Keratinocyte (primary cell): Measurements from ENCODE around the gene TMEM259. TPM values are rescaled to one million over a fixed set of nuclear protein-coding genes. Genes with fewer than 3 reads are reported as not detected.

Source experiments
- DNase-seq: peaks from one replicate; pipeline ENCODE4 v3.0.0-alpha.2; 2011; ENCODE audit warnings: low read depth, missing footprints, low spot score
- FAIRE-seq: peaks from 2 replicates; lab custom pipeline; 2011; peaks lifted over from hg19 to GRCh38; lab: Jason Lieb, UNC
- H2AFZ ChIP-seq: 2 replicates; pipeline ENCODE4 v1.6.0; 2012; ENCODE audit warnings: low read length, control low read depth, inconsistent platforms; ENCODE audit not compliant: control insufficient read depth
- H3K27ac ChIP-seq: 2 replicates; pipeline ENCODE4 v1.5.1; 2011; ENCODE audit warnings: low read length; ENCODE audit not compliant: control insufficient read depth, insufficient read depth
- H3K27me3 ChIP-seq: 3 replicates; pipeline ENCODE4 v1.6.0; 2011; ENCODE audit warnings: low read length; ENCODE audit not compliant: control insufficient read depth, insufficient read depth; ENCODE audit errors: extremely low read depth
- H3K36me3 ChIP-seq, 2 experiments: 2 replicates in 1 of 2; 3 replicates in 1 of 2; pipeline ENCODE4 v1.5.1; 2011; ENCODE audit warnings: low read length in 2 of 2, mild to moderate bottlenecking in 1 of 2; ENCODE audit not compliant: control insufficient read depth in 2 of 2, insufficient read depth in 2 of 2; ENCODE audit errors: extremely low read depth in 1 of 2
- H3K4me1 ChIP-seq: 3 replicates; pipeline ENCODE4 v1.5.1; 2011; ENCODE audit warnings: low read length; ENCODE audit not compliant: control insufficient read depth, insufficient read depth; ENCODE audit errors: extremely low read depth
- H3K4me2 ChIP-seq: 3 replicates; pipeline ENCODE4 v1.6.0; 2011; ENCODE audit warnings: low read depth, low read length; ENCODE audit not compliant: control insufficient read depth, insufficient read depth; ENCODE audit errors: extremely low read depth
- H3K4me3 ChIP-seq, 3 experiments: fragments of 200-600 bp in 1 of 3; sonication (generic) in 1 of 3; 2 replicates in 2 of 3; 3 replicates in 1 of 3; pipeline ENCODE4 v1.5.1; 2011 to 2016; ENCODE audit warnings: low read length in 3 of 3, mild to moderate bottlenecking in 3 of 3, control low read depth in 2 of 3, inconsistent platforms in 1 of 3, low read depth in 1 of 3, mixed read lengths in 1 of 3, mixed run types in 1 of 3, moderate library complexity in 1 of 3; ENCODE audit not compliant: control insufficient read depth in 2 of 3, insufficient read depth in 2 of 3; ENCODE audit errors: extremely low read depth in 1 of 3
- H3K79me2 ChIP-seq: 2 replicates; pipeline ENCODE4 v1.6.0; 2012; ENCODE audit warnings: low read length; ENCODE audit not compliant: control insufficient read depth, insufficient read depth
- H3K9ac ChIP-seq: 3 replicates; pipeline ENCODE4 v1.6.0; 2011; ENCODE audit warnings: low read length; ENCODE audit not compliant: control insufficient read depth, insufficient read depth; ENCODE audit errors: extremely low read depth
- H3K9me1 ChIP-seq: 3 replicates; pipeline ENCODE4 v1.6.0; 2011; ENCODE audit warnings: low read length; ENCODE audit not compliant: control insufficient read depth, insufficient read depth; ENCODE audit errors: extremely low read depth
- H3K9me3 ChIP-seq: 2 replicates; pipeline ENCODE4 v1.5.1; 2012; ENCODE audit warnings: low read depth, low read length; ENCODE audit not compliant: control insufficient read depth
- H4K20me1 ChIP-seq: 3 replicates; pipeline ENCODE4 v1.6.0; 2011; ENCODE audit warnings: low read length; ENCODE audit not compliant: control insufficient read depth, insufficient read depth; ENCODE audit errors: extremely low read depth
- CTCF ChIP-seq, 3 experiments: IDR thresholded peaks in 1 of 3; conservative IDR thresholded peaks in 1 of 3; optimal IDR thresholded peaks in 1 of 3; 2 replicates in 2 of 3; 3 replicates in 1 of 3; pipeline versions ENCODE3 to v1.5.1; 2011; ENCODE audit warnings: low read length in 3 of 3, mild to moderate bottlenecking in 3 of 3, moderate library complexity in 2 of 3, control low read depth in 1 of 3, inconsistent platforms in 1 of 3; ENCODE audit not compliant: insufficient read depth in 2 of 3; ENCODE audit errors: extremely low read depth in 1 of 3
- EZH2 ChIP-seq: IDR thresholded peaks from one replicate; pipeline ENCODE4 v1.6.1; 2012; ENCODE audit warnings: inconsistent platforms, mild to moderate bottlenecking, low read length, moderate library complexity
- dilution Hi-C: fragments of 300-500 bp; cut with MboI; formaldehyde crosslinking; loops from one replicate; pipeline ENCODE4 v1.7.0; 2020; ENCODE audit warnings: low sequenced_read_pairs; ENCODE audit not compliant: extremely low pct_ligation_motif_present
- polyA plus RNA-seq, 5 experiments: library from polyadenylated mRNA; depleted of rRNA in 3 of 5; stranded (reverse) in 3 of 5; stranded (forward) in 1 of 5; unstranded in 1 of 5; fragments of >200 nt; gene quantifications; 1 replicate in 1 of 5; 2 replicates in 3 of 5; 3 replicates in 1 of 5; pipeline versions ENCODE4 v1.2.1 to v1.2.3, GENCODE V29; 2011 to 2012; ENCODE audit warnings: missing spikeins in 2 of 5, low read depth in 1 of 5, low replicate concordance in 1 of 5

TMEM259 gene
- polyA plus RNA-seq, 1 donor (not counting 4 experiments of a cell fraction or from before 2014, with no cell fraction given) = 61.5 TPM

GRCh38 chr19:962683-963400, 58.1 kb downstream of the TMEM259 start:
- Histone ChIP-seq H3K9me3 (peaks cover 2% of the 10 kb centered on the region), H3K36me3 (peaks cover 3 to 11% of the 10 kb centered on the region in 2 experiments), H2AFZ (no peak overlapping the region), H3K27me3 (no peaks in the 10 kb centered on the region), H3K27ac (no peak overlapping the region), H4K20me1 (no peaks in the 10 kb centered on the region), H3K9me1 (no peaks in the 10 kb centered on the region), H3K4me1 (peaks cover 5% of the 10 kb centered on the region), H3K9ac (no peak overlapping the region), H3K79me2 (no peaks in the 10 kb centered on the region), H3K4me2 (no peak overlapping the region), H3K4me3 (no peak overlapping the region)
- DNase-seq (no peak), FAIRE-seq (no peak)
- dilution Hi-C loops = no loop called here
- TF ChIP-seq EZH2 (no peak), CTCF (optimal IDR thresholded peaks at IDR 0.05 in 1 of 3, IDR thresholded peaks at IDR 0.05 in 1 of 3, conservative IDR thresholded peaks at IDR 0.05 in 1 of 3; ENCODE audit: extremely low read depth in 1 of 3, insufficient read depth in 2 of 3, low read length in 3 of 3) (no peak)

DNA sequence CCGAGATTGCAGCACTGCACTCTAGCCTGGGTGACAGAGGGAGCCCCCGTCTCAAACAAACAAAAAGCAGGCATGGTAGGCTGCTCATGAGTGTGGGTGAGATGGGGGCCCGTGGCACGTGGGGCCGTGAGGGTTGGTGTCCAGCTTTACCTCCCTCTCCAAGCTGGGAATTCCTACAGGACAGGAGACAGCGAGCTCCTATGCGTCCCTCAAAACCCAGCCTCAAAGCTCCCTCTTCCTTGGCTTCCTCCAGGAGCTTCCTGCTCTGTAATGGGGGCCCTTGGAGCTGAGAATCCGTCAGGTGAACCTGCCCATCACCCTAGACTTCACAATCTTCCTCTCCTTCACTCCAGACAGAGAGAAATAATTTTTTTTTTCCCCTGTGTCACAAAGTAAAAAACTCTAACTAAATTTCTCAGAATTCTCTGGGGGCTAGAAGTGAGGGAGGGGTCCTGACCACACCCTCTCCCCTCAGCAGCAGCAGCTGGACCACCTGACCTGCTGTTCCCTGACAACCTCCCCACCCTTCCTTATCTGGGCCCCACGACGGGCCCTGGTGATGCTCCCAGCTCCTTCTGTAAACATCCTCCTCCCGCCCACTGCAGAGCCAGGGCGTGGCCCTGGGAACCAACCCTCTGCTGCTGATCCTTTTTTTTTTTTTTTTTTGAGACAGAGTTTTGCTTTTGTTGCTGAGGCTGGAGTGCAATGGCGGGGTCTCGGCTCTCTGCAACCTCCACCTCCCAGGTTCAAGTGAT, 58.9 kb downstream of the TMEM259 start:
- no peak overlapping the region for H3K4me2 ChIP-seq
- no peaks in the 10 kb centered on the region for H3K9me1 ChIP-seq
- H4K20me1 ChIP-seq = no peaks in the 10 kb centered on the region
- no peak for FAIRE-seq
- H3K4me1 ChIP-seq = peaks cover 5% of the 10 kb centered on the region
- H3K4me3 ChIP-seq = no peak overlapping the region
- H3K79me2 ChIP-seq = no peaks in the 10 kb centered on the region
- peaks cover 3 to 11% of the 10 kb centered on the region in 2 experiments for H3K36me3 ChIP-seq
- no peak overlapping the region for H3K27ac ChIP-seq
- TF ChIP-seq CTCF (optimal IDR thresholded peaks at IDR 0.05 in 1 of 3, IDR thresholded peaks at IDR 0.05 in 1 of 3, conservative IDR thresholded peaks at IDR 0.05 in 1 of 3; ENCODE audit: extremely low read depth in 1 of 3, insufficient read depth in 2 of 3, low read length in 3 of 3) (no peak), EZH2 (no peak)
- DNase-seq = no peak
- peaks cover 2% of the 10 kb centered on the region for H3K9me3 ChIP-seq
- dilution Hi-C loops = no loop called here
- H3K9ac ChIP-seq = no peak overlapping the region
- no peak overlapping the region for H2AFZ ChIP-seq
- no peaks in the 10 kb centered on the region for H3K27me3 ChIP-seq
